Measurements from ENCODE around the gene ACVR1B.

ACVR1B gene

GRCh38 chr12:52006726-52007157 lies 55.2 kb downstream of the ACVR1B start, which contains the start of gene TAMALIN:
Gene TAMALIN, plus strand, starts transcription at chr12:52006946. Its CDS starts 74 bp downstream, at chr12:52007020.
- DNase-seq, result no peak

- no peak for DNase-seq
Observed at GRCh38 chr12:52007158-52007921, 55.8 kb downstream of the ACVR1B start.

GRCh38 chr12:52007982-52008510 lies 56.5 kb downstream of the ACVR1B start:
- no peak for DNase-seq

GRCh38 chr12:52009081-52009751 lies 57.7 kb downstream of the ACVR1B start:
- no peak for DNase-seq

GRCh38 chr12:52010152-52010622 lies 58.7 kb downstream of the ACVR1B start:
- DNase-seq, result no peak

GRCh38 chr12:52010692-52011601 lies 59.4 kb downstream of the ACVR1B start:
- no peak for DNase-seq

- DNase-seq, result no peak
Observed at GRCh38 chr12:52011602-52012214, 60.2 kb downstream of the ACVR1B start.

- no peak for DNase-seq
Observed at GRCh38 chr12:52013626-52014310, 62.3 kb downstream of the ACVR1B start.

- DNase-seq, result no peak
Observed at GRCh38 chr12:52014567-52015530, 63.4 kb downstream of the ACVR1B start.

- no peak for DNase-seq
Observed at GRCh38 chr12:52015532-52016041, 64.1 kb downstream of the ACVR1B start.

GRCh38 chr12:52018433-52019112 lies 67.1 kb downstream of the ACVR1B start:
- no peak for DNase-seq

GRCh38 chr12:52019113-52019770 lies 67.7 kb downstream of the ACVR1B start:
- DNase-seq, result peak; percentile 22

- peak; percentile 19 for DNase-seq
Observed at GRCh38 chr12:52020539-52021336, 69.2 kb downstream of the ACVR1B start.

GRCh38 chr12:52022841-52023181 lies 71.3 kb downstream of the ACVR1B start:
- DNase-seq, result no peak

GRCh38 chr12:52023182-52023975 lies 71.9 kb downstream of the ACVR1B start:
- peak; percentile 54 for DNase-seq

GRCh38 chr12:52023976-52024688 lies 72.6 kb downstream of the ACVR1B start:
- no peak for DNase-seq

GRCh38 chr12:52024845-52025230 lies 73.3 kb downstream of the ACVR1B start:
- DNase-seq, result no peak

Data from kidney glomerular epithelial cell (primary cell).